H9 (cell line): ENCODE results near the gene THOC3. TPM values are rescaled to one million over a fixed set of nuclear protein-coding genes. Genes with fewer than 3 reads are reported as not detected.
"Not testable (repeated sequence)": the region's sequence is repeated elsewhere in the genome, so short reads cannot be mapped to it uniquely, and the experiment has no call there.

Experiments used
- DNase-seq: peaks from one replicate; pipeline ENCODE4 v3.0.0-alpha.2; 2017
- H2AFZ ChIP-seq: one replicate; pipeline ENCODE4 v1.6.1; 2013; ENCODE audit warnings: mild to moderate bottlenecking, low read length, control low read depth, moderate library complexity
- H2AK5ac ChIP-seq: 2 replicates; pipeline ENCODE4 v1.6.1; 2013; ENCODE audit warnings: low read length, control low read depth, mixed read lengths; ENCODE audit not compliant: insufficient read length
- H2BK120ac ChIP-seq: one replicate; pipeline ENCODE4 v1.6.1; 2013; ENCODE audit warnings: low read depth, mild to moderate bottlenecking, low read length, control low read depth, inconsistent platforms; ENCODE audit not compliant: poor library complexity, severe bottlenecking
- H2BK12ac ChIP-seq: 2 replicates; pipeline ENCODE4 v1.6.1; 2013; ENCODE audit warnings: low read length, control low read depth, mixed read lengths, low read depth; ENCODE audit not compliant: insufficient read length
- H2BK15ac ChIP-seq: 2 replicates; pipeline ENCODE4 v1.6.1; 2013; ENCODE audit warnings: low read depth, low read length, control low read depth
- H2BK20ac ChIP-seq: one replicate; pipeline ENCODE4 v1.6.1; 2013; ENCODE audit warnings: low read depth, mild to moderate bottlenecking, low read length, control low read depth, inconsistent platforms; ENCODE audit not compliant: poor library complexity, severe bottlenecking
- H2BK5ac ChIP-seq: 2 replicates; pipeline ENCODE4 v1.6.1; 2013; ENCODE audit warnings: low read length, control low read depth, mixed read lengths; ENCODE audit not compliant: insufficient read length
- H3K14ac ChIP-seq: 2 replicates; pipeline ENCODE4 v1.6.1; 2013; ENCODE audit warnings: low read length, control low read depth; ENCODE audit not compliant: insufficient read depth
- H3K18ac ChIP-seq: 2 replicates; pipeline ENCODE4 v1.6.1; 2013; ENCODE audit warnings: low read depth, mild to moderate bottlenecking, mixed read lengths, low read length, control low read depth; ENCODE audit not compliant: insufficient read length
- H3K23ac ChIP-seq: 2 replicates; pipeline ENCODE4 v1.6.1; 2013; ENCODE audit warnings: low read length, control low read depth, mixed read lengths, low read depth; ENCODE audit not compliant: insufficient read length
- H3K23me2 ChIP-seq: 2 replicates; pipeline ENCODE4 v1.6.1; 2013; ENCODE audit warnings: low read depth, mild to moderate bottlenecking, mixed read lengths, low read length, control low read depth; ENCODE audit not compliant: insufficient read length, poor library complexity, severe bottlenecking
- H3K27ac ChIP-seq: 2 replicates; pipeline ENCODE4 v1.5.1; 2013; ENCODE audit warnings: low read length, control low read depth, mixed read lengths, low read depth; ENCODE audit not compliant: insufficient read length
- H3K27me3 ChIP-seq: 2 replicates; pipeline ENCODE4 v1.6.1; 2013; ENCODE audit warnings: low read length, control low read depth, inconsistent platforms; ENCODE audit not compliant: insufficient read depth
- H3K4ac ChIP-seq: 2 replicates; pipeline ENCODE4 v1.6.1; 2013; ENCODE audit warnings: low read depth, mild to moderate bottlenecking, control low read depth, inconsistent platforms, low read length, moderate library complexity
- H3K4me1 ChIP-seq: 2 replicates; pipeline ENCODE4 v1.6.1; 2013; ENCODE audit warnings: low read length, control low read depth, inconsistent platforms; ENCODE audit not compliant: insufficient read depth
- H3K4me2 ChIP-seq: 2 replicates; pipeline ENCODE4 v1.6.1; 2013; ENCODE audit warnings: low read length, control low read depth, mixed read lengths; ENCODE audit not compliant: insufficient read length, insufficient read depth
- H3K56ac ChIP-seq: 2 replicates; pipeline ENCODE4 v1.6.1; 2013; ENCODE audit warnings: low read depth, mild to moderate bottlenecking, mixed read lengths, low read length, control low read depth; ENCODE audit not compliant: insufficient read length
- H3K79me1 ChIP-seq: 2 replicates; pipeline ENCODE4 v1.6.1; 2013; ENCODE audit warnings: low read depth, mild to moderate bottlenecking, moderate library complexity, low read length, control low read depth, inconsistent platforms; ENCODE audit not compliant: insufficient read depth, poor library complexity, severe bottlenecking
- H3K79me2 ChIP-seq: 2 replicates; pipeline ENCODE4 v1.6.1; 2013; ENCODE audit warnings: low read length, control low read depth, inconsistent platforms; ENCODE audit not compliant: insufficient read depth
- H3K9ac ChIP-seq: 2 replicates; pipeline ENCODE4 v1.6.1; 2013; ENCODE audit warnings: low read length, control low read depth, mixed read lengths; ENCODE audit not compliant: insufficient read length; ENCODE audit errors: extremely low read depth
- H3K9me3 ChIP-seq: one replicate; pipeline ENCODE4 v1.6.1; 2013; ENCODE audit warnings: low read depth, low read length, inconsistent platforms; ENCODE audit not compliant: control insufficient read depth
- H3T11ph ChIP-seq: one replicate; pipeline ENCODE4 v1.6.1; 2013; ENCODE audit warnings: mild to moderate bottlenecking, low read length, control low read depth, inconsistent platforms
- H4K20me1 ChIP-seq: one replicate; pipeline ENCODE4 v1.6.1; 2013; ENCODE audit not compliant: control insufficient read depth, insufficient read length, insufficient read depth
- H4K5ac ChIP-seq: 2 replicates; pipeline ENCODE4 v1.6.1; 2013; ENCODE audit warnings: low read depth, mild to moderate bottlenecking, mixed read lengths, low read length, control low read depth; ENCODE audit not compliant: insufficient read length
- H4K8ac ChIP-seq: replicated peaks from 2 replicates; pipeline ENCODE4 v1.6.1; 2013; ENCODE audit warnings: low read length, control low read depth, mixed read lengths, low read depth; ENCODE audit not compliant: insufficient read length
- H4K91ac ChIP-seq: 2 replicates; pipeline ENCODE4 v1.6.1; 2013; ENCODE audit warnings: low read depth, mild to moderate bottlenecking, moderate library complexity, mixed read lengths, low read length, control low read depth; ENCODE audit not compliant: insufficient read length
- H3K27ac Mint-ChIP-seq, 3 experiments: 2 replicates in 2 of 3; 3 replicates in 1 of 3; pipeline ENCODE4 v1.8.0; 2020 to 2021; ENCODE audit warnings: mixed read lengths in 3 of 3, mild to moderate bottlenecking in 1 of 3, moderate library complexity in 1 of 3
- H3K27me3 Mint-ChIP-seq: 2 replicates; pipeline ENCODE4 v1.8.0; 2021; ENCODE audit warnings: low read depth, mild to moderate bottlenecking, moderate library complexity, mixed read lengths
- H3K36me3 Mint-ChIP-seq, 3 experiments: 2 replicates in 2 of 3; 3 replicates in 1 of 3; pipeline ENCODE4 v1.8.0; 2020 to 2021; ENCODE audit warnings: low read depth in 3 of 3, mixed read lengths in 3 of 3; ENCODE audit not compliant: insufficient read depth in 1 of 3
- H3K4me1 Mint-ChIP-seq, 2 experiments: 2 replicates each; pipeline ENCODE4 v1.8.0; 2020; ENCODE audit warnings: mixed read lengths in 2 of 2
- H3K4me3 Mint-ChIP-seq, 2 experiments: 2 replicates in 1 of 2; 3 replicates in 1 of 2; pipeline ENCODE4 v1.8.0; 2020 to 2021; ENCODE audit warnings: mild to moderate bottlenecking in 2 of 2, mixed read lengths in 2 of 2, moderate library complexity in 1 of 2
- H3K9me3 Mint-ChIP-seq, 2 experiments: 2 replicates in 1 of 2; 3 replicates in 1 of 2; pipeline ENCODE4 v1.8.0; 2020; ENCODE audit warnings: mild to moderate bottlenecking in 2 of 2, mixed read lengths in 2 of 2, moderate library complexity in 1 of 2
- WGBS: extraction: QIAGEN DNeasy Blood & Tissue Kit; methylation state at CpG from one replicate; pipeline ENCODE4 v1.1.7; 2013; ENCODE audit warnings: missing lambda C conversion rate, low lambda C conversion rate, mixed read lengths; ENCODE audit not compliant: insufficient read length; ENCODE audit errors: extremely low coverage; 5-methylcytosine and 5-hydroxymethylcytosine counted together
- total RNA-seq: library from RNA; stranded (reverse); gene quantifications from 2 replicates; pipeline ENCODE4 v1.2.1, GENCODE V29; 2021

Gene THOC3
- total RNA-seq, 1 experiment from 2014 or later = 123 TPM

DNA sequence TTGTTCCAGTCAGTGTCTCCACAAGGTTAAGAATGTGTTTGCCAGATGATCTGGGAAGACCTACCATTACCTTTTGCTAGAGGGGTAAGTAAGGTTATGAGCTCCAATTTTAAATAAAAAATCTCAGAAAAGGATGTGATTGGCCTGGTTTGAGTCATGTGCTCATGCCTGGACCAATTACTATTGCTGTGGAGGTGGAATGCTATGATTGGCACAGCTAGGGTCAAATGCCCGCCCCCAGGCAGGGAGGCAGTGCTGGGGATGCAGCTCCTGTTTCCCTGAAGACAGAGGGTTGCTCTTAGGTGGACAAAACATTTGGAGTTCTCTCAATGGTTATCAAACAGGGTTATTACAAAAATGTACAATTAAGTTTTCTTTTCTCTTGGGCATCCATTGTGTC, 29.6 kb downstream of the THOC3 start:
- not testable (repeated sequence) for H3K56ac ChIP-seq, H2BK120ac ChIP-seq, H2BK12ac ChIP-seq, H4K8ac ChIP-seq, H4K5ac ChIP-seq, H3K23me2 ChIP-seq, H3K4me1 ChIP-seq, H3K14ac ChIP-seq, H3T11ph ChIP-seq, H3K4me3 Mint-ChIP-seq, H3K9me3 ChIP-seq, H3K4me2 ChIP-seq, H3K4ac ChIP-seq, H3K36me3 Mint-ChIP-seq, H3K79me1 ChIP-seq, H3K27me3 Mint-ChIP-seq, H4K91ac ChIP-seq, H2AK5ac ChIP-seq, H2AFZ ChIP-seq, H3K4me1 Mint-ChIP-seq, H3K18ac ChIP-seq, H4K20me1 ChIP-seq, H3K23ac ChIP-seq, H3K27ac Mint-ChIP-seq, H3K9ac ChIP-seq, H3K9me3 Mint-ChIP-seq, H3K27me3 ChIP-seq, H2BK20ac ChIP-seq, H3K27ac ChIP-seq, H2BK15ac ChIP-seq, H2BK5ac ChIP-seq, H3K79me2 ChIP-seq, DNase-seq
- no CpG with 5 or more reads among the region's 1 CpG for WGBS

DNA sequence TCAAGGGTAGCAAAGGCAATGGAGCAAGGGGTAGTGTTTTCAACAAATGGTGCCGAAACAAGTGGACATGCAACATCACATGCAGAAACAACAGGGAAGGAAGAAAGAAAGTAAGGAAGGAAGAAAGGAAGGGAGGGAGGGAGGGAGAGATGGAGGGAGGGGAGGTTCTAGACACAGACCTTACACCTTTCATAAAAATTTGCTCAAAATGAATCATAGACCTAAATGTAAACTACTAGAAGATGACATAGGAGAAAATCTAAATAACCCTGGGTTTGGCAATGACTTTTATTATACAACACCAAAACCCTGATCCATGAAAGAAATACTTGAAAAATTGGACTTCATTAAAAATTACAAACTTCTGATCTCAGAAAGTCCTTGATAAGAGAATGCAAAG, 39.4 kb downstream of the THOC3 start:
- H3K4me1 ChIP-seq, DNase-seq, H3K36me3 Mint-ChIP-seq, H2AFZ ChIP-seq, H3K27ac ChIP-seq, H3K9me3 Mint-ChIP-seq, H4K20me1 ChIP-seq, H4K5ac ChIP-seq, H2AK5ac ChIP-seq, H3K27me3 Mint-ChIP-seq, H3K23ac ChIP-seq, H3T11ph ChIP-seq, H4K8ac ChIP-seq, H2BK15ac ChIP-seq, H2BK5ac ChIP-seq, H4K91ac ChIP-seq, H3K27me3 ChIP-seq, H3K9ac ChIP-seq, H3K4me1 Mint-ChIP-seq, H3K23me2 ChIP-seq, H3K18ac ChIP-seq, H3K4ac ChIP-seq, H3K79me2 ChIP-seq, H3K4me3 Mint-ChIP-seq, H2BK20ac ChIP-seq, H3K56ac ChIP-seq, H3K9me3 ChIP-seq, H3K4me2 ChIP-seq, H3K27ac Mint-ChIP-seq, H2BK120ac ChIP-seq, H2BK12ac ChIP-seq, H3K79me1 ChIP-seq, H3K14ac ChIP-seq: not testable (repeated sequence)
- WGBS = no CpG with 5 or more reads among the region's 1 CpG
